ENCODE results near the gene MT1F.
A peak's percentile ranks its signal among the peaks of the same experiment; 100 is the strongest.

MT1F gene

GRCh38 chr16:56625943-56626654 is 31.7 kb upstream of the MT1F start:
- DNase-seq: no peak

- DNase-seq: no peak
Measured at GRCh38 chr16:56626685-56627084, 31.1 kb upstream of the MT1F start.

GRCh38 chr16:56628486-56629350 is 29.0 kb upstream of the MT1F start:
- DNase-seq: no peak

- no peak for DNase-seq
Measured at GRCh38 chr16:56629531-56629930, 28.2 kb upstream of the MT1F start.

- DNase-seq: no peak
Measured at GRCh38 chr16:56630134-56630533, 27.6 kb upstream of the MT1F start.

- no peak for DNase-seq
Measured at GRCh38 chr16:56631197-56631596, 26.6 kb upstream of the MT1F start.

- no peak for DNase-seq
Measured at GRCh38 chr16:56631832-56632155, 26.0 kb upstream of the MT1F start.

- DNase-seq: no peak
Measured at GRCh38 chr16:56632156-56632847, 25.5 kb upstream of the MT1F start, which contains the start of gene MT1M. Gene MT1M, plus strand, starts transcription at chr16:56632659. Its CDS starts 73 bp downstream, at chr16:56632732.

- DNase-seq: no peak
Measured at GRCh38 chr16:56632848-56633365, 24.9 kb upstream of the MT1F start.

GRCh38 chr16:56633535-56633934 is 24.2 kb upstream of the MT1F start:
- DNase-seq: no peak

- DNase-seq: no peak
Measured at GRCh38 chr16:56634715-56635440, 22.9 kb upstream of the MT1F start.

GRCh38 chr16:56635441-56635967 is 22.3 kb upstream of the MT1F start:
- no peak for DNase-seq

GRCh38 chr16:56636616-56637413 is 20.9 kb upstream of the MT1F start:
- DNase-seq: no peak

- DNase-seq: peak; percentile 40 to 45
Measured at GRCh38 chr16:56637814-56638750, 19.7 kb upstream of the MT1F start, which contains the start of gene MT1A. Gene MT1A, plus strand, starts transcription at chr16:56638666. Its CDS starts 73 bp downstream, at chr16:56638739.

- DNase-seq: no peak
Measured at GRCh38 chr16:56639045-56639444, 18.7 kb upstream of the MT1F start.

- DNase-seq: no peak
Measured at GRCh38 chr16:56640076-56640475, 17.7 kb upstream of the MT1F start.

- no peak for DNase-seq
Measured at GRCh38 chr16:56641166-56641565, 16.6 kb upstream of the MT1F start.

- peak; percentile 84 to 88 for DNase-seq
Measured at GRCh38 chr16:56643080-56643778, 14.5 kb upstream of the MT1F start.

- no peak for DNase-seq
Measured at GRCh38 chr16:56643833-56644232, 13.9 kb upstream of the MT1F start.

GRCh38 chr16:56645311-56645710 is 12.4 kb upstream of the MT1F start:
- no peak for DNase-seq

Measured in activated T-cell treated with anti-CD3 and anti-CD28 coated beads, Interleukin-2, amount 50 U/mL, for 48 hours (primary cell).